ENCODE results near the gene RGS7.
"Not testable (repeated sequence)": the region's sequence is repeated elsewhere in the genome, so short reads cannot be mapped to it uniquely, and the experiment has no call there.

Gene RGS7

DNA sequence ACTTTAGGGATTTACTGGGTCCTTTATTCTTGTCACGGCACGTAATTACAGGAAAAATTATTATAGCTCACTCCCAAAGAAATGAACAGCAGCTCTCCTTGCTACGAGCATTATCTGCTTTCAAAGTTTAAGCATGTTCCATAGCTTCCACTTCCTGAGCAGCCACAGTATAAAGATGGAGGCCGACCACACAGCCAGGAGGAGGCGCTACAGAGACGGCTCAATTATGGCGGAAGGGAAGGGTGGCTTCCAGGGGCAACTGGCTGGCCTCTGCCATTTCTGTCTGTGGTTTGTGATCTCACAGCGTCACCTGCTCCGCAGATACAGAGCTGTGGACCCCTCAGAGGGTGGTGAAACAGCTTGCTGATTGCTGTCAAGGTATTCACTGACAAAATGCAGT is 532.8 kb downstream of the RGS7 start:
- no peak for DNase-seq

DNA sequence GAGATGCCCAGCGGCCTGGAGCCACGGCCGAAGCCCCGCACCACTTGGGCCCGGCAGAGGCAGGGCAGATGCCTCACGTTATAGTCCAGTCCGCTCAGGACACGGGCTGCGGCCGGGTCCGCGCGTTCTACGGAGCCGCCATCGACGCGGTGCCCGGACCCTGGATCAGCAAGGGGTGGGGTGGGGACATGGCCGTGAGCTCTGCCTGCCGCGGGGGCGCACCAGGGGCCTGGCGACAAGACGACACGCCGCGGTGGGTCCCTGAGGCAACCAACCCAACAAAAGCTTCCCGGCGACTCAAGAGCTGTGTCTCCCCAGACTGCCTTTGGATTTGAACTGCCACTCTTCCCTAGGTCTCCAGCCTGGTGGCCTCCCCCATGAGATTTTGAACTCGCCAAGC is 533.6 kb downstream of the RGS7 start:
- DNase-seq, result no peak

DNA sequence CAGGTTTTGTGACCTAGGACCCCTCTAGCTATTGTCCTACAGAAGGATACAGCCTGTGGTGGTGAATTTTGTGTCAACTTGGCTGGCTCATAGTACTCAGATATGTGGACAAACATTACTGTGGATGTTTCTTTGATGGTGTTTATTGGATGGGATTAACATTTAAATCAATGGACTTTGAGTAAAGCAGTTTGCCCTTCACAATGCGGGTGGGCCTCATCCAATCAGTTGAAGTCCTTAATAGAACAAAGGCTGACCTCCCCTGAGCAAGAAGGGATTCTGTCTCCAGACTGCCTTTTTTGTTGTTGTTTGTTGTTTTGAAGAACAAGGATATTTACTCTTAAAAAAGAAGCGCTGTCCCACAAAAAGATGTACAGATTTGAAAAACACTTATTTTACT is 535.1 kb downstream of the RGS7 start:
- DNase-seq, result no peak

DNA sequence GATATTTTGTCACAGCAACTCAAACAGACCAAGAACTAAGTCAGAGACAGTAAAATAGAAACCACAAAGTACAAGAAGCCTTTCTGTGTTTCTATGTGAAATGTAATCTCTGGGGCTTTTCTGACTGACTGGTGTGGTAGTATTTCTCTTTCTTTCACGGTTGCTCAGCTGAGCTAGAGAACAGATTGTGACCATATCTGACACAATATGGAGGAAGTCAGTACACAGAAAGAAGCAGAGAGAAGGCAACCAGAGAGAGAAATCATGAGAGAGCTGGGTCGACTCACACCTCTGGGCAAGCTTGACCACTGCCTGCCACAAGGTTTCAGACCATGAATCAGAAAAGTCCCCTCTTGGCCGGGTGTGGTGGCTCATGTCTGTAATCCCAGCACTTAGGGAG is 536.2 kb downstream of the RGS7 start:
- DNase-seq, result no peak

DNA sequence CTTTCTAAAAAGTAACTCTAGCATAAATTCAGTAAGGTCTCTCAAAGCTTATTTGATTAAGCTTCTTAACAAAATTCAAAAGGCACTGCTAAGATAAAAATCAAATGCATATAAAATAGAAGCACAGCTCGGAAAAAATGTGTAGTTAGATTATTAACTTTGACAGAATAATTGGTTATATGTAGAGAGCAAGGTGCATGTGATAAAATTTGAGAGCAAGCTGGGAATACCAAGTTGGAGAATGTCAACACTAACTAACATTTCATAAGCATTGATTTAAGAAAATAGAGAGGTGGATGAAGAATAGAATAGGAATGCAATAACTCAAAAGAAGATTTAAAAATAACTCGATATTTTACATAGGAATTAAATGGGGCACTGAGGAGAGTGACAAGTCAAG is 540.5 kb downstream of the RGS7 start:
- no peak for DNase-seq

DNA sequence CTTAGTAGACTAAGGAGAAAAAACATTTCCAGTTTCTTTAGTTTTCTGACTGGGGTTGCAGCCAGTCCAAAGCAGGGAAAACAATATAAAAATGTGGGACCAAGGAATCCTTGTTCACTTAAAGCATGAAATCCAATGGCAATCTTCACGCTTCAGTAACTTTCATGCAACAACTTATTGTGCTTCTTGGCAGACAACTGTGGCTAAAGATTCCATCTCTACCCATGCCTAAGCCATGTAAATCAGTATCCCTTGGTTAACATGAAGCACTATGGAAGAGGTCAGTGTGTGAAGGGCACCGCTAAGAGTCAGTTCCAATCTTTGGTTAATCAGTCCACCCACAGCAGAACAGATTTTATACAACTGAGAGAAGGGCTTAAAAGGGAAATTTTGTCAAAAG is 543.3 kb downstream of the RGS7 start:
- DNase-seq, result no peak

DNA sequence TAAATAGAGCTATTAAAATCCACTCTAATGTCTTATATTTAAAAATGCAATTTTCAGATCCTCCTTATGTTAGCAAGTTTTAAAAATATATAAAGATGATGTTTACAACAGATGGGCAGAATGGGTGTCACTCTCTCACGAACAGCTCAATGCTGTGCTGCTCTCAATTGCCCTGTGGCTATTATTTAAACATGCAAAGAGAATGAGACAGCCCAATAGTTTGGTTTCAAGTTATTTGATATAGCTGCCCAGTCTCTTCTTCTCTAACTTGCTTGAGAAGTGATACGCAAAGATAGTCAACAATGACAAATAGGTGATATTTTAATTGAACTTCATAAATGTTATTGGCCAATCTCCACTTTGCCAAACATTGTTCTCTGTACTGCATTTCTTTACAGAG is 545.7 kb downstream of the RGS7 start:
- no peak for DNase-seq

DNA sequence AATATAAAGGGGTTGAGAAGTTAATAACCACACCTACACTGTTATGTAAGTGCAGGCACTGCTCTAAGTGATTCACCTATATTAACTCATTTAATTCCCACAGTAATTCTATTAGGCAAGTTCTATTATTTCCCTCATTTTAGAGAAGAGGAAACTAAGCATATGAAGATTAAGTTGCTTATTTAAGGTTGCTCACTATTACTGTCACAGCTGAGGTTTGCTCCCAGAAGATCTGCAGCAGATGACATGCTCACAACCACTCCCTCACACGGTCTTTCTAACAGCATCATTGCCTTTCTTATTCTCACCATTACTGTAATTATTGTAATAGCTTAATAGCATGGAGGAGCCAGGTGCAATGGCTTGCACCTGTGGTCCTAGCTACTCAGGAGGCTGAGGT is 548.6 kb downstream of the RGS7 start:
- no peak for DNase-seq

DNA sequence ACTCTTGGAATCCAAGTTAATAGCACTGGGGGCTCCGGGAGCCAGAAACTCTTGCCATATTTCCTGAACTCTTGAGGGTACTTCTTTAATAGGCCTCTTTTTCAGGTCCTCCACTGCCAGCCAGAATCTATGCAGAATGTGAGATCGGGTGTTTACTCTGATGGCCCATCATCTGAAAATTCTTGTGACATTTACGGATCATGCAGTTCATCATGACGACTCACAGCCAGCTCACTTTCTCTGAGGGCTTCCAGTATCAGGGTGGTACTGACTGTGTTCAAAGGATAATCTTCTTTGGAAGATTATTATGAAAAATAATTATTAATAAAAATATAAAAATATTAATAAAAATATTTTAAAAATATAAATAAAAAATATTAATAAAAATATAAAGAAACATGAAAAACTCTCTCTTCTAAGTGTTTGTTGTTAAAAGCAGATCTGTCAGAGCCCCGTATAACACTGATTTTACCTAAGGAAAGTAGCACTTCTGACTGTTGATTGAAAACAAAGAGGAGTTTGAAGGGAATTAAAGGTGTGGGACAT is 550.7 kb downstream of the RGS7 start:
- DNase-seq, result no peak

DNA sequence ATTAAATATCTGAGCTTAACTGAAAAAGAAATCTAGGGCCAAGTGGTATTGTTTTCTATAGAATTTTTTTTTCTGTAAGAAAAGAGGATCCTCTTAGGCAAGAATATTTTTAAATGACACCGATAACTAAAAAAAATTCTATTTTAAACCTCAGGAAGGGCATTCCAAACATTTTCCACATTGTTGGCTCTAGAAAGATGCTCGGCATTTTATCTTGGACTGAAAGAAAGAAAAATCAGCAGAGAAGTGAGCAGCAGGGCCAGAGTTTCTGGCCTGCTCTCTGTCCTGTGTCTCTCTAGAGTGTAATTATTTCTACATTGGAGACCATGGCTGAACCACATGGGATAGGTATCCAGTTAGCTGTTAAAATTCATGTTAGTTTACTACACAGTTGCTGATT is 552.5 kb downstream of the RGS7 start:
- DNase-seq, result no peak

DNA sequence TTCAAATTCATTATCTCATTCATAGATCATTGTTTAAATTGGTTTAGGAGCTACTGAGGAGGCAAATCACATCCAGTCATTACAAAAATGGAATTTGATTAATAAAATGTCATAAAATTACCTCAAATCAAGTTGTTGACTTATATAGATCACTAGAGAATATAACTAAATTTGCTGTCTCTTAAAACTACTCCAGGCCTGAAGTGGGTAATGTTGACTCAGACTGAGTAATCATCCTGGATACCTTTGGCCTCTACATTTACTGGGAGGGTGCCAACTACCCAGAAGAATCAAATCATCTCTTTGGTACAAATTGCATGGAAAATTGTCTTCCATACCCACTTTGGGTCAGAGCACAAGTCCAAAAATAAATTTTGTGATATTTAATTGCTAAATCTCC is 553.9 kb downstream of the RGS7 start:
- DNase-seq, result no peak

DNA sequence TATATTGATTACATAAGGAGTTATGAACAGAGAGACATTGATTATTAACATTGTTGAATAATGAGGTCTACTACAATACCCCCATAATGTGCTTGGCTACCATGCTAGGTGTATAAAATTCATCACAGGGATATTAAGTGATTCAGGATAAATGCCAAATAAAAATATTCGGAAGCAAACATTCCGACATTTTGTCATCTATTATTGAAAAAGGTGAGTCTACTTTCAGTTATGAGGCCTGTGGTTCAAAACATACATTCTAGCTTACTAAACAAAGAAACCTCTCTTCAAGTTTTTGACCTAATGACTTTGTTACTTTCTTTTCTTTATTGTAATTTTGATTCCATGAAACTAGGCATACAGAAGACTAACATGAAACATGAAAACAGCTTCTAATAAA is 554.7 kb downstream of the RGS7 start:
- no peak for DNase-seq

DNA sequence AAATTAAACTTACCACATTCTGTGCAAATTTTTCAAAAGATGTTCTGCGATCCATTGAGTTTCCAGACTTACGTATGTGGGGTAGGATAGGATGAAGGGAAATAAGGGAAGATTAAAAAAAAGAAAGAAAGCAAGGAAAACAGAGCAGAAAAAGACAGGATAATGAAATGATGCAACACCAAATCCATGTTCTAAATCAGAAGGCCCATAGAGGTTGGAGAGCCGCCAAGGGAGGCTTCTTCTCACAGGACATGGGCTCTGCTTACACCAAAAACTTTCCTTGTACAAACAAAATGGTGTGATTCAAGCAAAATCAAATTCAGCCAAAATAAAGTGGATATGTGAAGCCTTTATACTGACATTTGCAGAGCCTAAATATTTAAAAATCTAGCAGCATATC is 555.6 kb downstream of the RGS7 start:
- DNase-seq, result no peak

DNA sequence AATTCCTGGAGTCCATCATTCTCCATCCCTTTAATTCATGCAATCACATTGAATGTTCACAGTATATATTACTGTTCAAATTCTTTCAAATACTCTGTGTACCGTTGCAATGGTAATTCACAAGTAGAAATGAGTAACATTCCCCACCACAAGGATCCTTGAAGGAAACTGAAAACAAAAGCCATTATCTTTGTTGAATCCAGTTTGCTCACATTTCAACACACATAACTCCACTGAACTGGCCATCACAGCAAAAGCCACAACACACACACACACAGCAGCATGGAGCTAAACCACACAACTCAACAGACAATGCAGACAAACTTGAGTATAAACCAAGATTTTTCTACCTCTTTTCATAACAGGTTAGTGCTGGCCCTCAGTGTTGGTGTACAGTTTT is 556.7 kb downstream of the RGS7 start:
- DNase-seq, result no peak

DNA sequence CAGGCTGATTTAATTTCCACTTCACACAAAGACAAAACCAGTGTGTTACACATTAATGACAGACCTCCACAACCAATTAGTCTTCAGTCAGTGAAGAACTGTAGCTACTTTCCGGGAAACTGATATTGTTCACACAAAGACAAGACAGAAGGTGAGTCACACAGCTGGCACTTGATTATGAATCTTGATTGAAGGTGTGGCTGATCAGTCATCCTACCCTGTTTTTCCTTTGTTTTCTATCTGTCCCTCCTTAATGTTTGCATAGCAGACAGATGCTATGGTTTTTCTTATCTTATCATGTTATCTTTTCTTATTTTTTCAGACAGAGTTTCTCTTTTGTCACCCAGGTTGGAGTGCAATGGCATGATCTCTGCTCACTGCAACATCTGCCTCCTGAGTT is 560.0 kb downstream of the RGS7 start:
- no peak for DNase-seq

DNA sequence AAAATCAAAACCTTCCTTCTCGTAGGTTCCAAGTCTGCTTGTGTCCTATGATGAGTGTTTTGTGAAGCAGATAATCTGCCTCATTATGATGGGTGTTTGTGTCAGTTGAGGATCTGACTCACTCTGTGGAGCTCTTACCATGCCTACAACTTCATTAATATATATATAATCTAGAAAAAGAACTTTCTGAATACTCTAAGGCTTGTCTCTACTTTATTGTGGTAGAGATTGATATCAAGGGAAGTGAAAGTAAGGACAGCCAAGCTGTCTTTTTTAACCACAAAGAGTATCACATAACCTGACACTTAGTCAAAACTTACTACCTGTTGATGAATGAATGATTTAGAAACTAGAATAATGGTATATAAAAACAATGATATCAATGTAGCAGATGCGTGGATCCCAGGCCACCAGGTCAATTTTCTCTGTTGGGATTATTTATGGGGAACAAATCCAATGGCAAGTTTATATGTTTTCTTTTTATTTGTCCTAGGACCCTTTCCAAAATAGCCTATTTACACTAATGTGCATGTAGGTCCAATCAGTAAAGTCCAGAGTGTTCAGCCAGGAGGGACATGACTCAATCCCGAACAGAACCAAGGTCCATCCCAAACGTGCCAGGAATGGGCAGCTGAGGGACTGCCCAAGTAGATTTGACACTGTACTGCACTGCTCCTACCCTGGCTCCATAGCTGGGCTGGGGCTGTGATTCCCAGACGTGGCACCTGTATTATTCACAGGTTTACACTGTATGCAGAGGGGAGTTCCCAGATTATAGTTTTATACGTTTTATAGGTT is 562.8 kb downstream of the RGS7 start:
- DNase-seq, result no peak

DNA sequence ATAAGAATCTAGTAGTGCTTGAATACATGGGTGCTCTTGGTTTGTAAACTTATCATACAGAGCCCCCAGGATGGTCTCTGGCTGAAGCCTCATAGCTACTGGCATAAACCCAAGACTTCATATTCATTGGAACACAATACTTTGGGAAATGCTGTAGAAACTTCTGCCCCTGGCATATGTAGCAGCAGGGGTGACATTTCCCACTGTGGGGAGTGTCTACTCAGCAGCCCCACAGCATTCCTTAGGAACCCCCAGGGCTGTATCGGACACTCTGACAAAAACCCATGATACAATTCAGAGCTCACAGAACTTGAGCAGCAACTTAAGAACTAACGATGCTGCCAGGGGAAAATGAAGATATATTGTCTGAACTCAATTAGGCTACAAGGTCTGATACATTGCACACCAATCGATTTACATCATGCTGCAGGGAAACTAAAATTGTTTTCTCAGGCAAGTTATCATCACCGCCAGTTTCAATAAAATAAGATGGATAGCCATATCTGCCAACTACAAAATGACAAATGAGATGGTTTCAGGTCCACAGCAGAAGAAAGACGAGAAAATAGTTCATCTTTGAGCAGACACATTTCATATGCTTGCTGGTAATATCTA is 564.0 kb downstream of the RGS7 start:
- DNase-seq, result no peak

DNA sequence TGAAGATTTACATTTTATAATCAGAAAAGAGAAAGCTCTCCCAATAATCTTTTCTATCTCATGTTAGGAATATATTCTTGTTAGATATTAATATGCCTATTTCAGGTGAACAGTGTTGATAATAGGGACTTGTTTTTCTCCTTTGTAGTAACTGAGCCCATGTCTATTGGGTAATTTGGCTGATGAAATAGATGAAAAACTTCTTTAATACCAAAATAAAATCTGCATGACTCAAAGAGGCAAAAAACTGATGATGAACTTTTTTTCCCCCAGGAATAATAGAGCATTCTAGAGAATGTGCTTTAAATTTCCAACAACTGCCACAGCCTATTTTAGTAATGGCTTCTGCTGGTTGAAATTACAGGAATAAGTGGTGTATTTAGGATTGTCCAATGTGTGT is 566.1 kb downstream of the RGS7 start:
- no peak for DNase-seq

DNA sequence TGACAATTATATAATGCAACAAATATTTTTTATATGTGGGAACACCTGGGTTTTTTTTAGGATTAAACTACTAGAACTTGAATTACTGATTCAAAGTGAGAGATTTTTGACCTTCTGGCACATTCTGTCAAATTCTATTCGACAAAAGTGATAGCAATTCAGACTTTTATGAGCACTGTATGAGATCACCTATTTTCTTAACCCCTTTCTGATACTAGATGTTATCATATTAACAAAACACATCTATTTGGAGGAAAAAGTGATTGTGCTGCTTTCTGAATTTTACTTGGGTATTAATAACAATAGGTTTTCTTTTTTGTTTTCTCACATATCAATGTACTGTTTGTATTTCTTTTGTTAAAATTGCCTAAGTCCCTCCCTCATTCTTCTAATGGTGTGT is 570.1 kb downstream of the RGS7 start:
- no peak for DNase-seq

DNA sequence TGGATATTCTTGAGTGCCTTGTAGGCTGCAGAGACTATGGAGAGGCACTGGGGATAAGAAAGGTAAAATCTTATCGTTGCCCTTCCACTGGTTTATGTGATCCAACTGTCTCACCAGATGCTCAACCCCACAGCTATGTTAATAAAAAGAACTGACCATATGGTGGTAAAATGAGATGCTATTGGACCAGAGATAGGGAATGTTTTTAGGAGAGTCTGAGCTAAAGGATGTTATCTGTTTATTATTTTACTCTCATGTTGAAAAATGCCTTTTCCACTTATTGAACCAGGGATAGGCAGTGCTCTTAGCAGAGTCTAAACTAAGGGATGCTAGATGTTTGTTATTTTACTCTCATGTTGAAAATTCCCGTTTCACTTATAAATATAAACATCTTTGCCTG is 572.2 kb downstream of the RGS7 start:
- DNase-seq, result no peak

DNA sequence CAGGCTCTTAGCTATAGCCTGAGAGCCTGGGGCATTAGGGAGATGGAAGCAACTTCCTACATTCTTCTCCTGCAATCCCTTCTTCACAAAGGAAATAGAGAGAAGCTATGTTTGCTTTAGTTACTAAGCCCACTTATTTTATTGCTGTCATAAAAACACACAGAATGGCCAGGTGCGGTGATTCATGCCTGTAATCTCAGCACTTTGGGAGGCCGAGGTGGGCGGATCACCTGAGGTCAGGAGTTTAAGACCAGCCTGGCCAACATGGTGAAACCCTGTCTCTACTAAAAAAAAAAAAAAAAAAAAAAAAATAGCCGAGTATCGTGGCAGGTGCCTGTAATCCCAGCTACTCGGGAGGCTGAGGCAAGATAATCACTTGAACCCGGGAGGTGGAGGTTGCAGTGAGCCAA is 573.3 kb downstream of the RGS7 start:
- not testable (repeated sequence) for DNase-seq

DNA sequence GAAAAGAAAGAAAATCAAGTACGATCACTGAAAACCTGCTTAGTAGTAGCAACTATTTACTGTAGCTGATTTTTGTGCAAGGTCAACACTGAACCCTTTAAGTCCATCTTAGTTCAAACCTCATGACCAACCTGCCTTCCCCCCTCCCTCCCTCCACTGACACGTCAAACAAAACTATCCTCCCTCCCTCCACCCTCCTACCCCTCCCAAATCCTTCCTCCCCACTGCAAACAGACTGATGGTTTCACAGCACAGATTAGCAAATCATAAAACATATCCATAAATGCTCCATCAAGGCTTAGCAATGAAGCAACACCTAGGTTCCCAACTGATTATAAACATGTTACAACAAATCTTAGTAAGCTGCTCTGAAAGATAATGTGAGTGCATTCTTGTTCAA is 580.8 kb downstream of the RGS7 start:
- DNase-seq, result no peak

DNA sequence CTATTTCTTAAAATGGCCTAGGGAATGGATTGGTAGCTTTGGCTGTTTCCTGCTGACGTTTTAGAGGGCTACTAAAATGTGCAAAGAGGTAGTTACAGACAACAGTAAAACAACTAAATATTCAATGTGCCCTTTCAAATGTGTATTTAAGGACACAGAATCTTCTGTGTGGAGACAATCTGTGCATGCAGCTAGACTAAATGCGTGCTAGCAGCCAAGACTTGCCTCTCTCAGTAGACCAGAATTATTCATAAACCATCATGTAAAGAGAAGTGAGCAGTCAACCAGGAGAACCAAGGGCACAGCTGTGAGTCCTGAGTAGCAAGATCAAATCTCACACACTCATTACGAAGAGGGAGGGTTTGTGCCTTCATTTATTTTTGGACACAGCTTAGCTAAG is 584.9 kb downstream of the RGS7 start:
- no peak for DNase-seq

DNA sequence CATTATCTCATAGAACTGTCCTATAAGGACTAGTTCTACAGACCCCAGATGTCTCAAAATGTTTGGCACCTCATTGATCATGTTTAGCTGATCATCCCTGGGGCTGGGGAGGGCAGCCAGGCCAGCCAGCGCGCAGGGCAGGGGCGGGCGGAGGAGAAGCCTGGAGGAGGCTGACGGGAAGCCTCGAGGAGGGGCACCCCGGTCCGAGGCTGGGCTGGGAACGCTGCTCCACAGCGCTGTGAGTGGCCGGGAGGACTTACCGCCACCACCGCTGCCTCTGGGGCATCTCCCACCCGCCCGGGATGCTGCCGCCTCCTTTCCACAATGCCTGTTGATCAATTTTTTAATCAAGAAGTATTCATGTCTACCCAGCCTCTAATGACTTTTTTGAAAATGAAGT is 585.6 kb downstream of the RGS7 start:
- DNase-seq, result no peak
